Erythroblast (primary cell): ENCODE results near the gene DOK7.

Source experiments
- GATA1 ChIP-seq: IDR thresholded peaks from 2 replicates; pipeline ENCODE4 v1.6.1; 2011; ENCODE audit warnings: low read depth, mild to moderate bottlenecking, control low read depth, low read length, moderate library complexity
- POLR2A ChIP-seq: IDR thresholded peaks from 2 replicates; pipeline ENCODE4 v1.6.1; 2011; ENCODE audit warnings: mild to moderate bottlenecking, low read length

- TF ChIP-seq POLR2A, result no peak
- TF ChIP-seq GATA1, result no peak
Observed at GRCh38 chr4:3501825-3502425, 38.8 kb downstream of the DOK7 start.
